Liver (tissue), 9 donors: ENCODE measurements around the gene SLC7A6. TPM values are rescaled to one million over a fixed set of nuclear protein-coding genes. Genes with fewer than 3 reads are reported as not detected.

Source experiments
- DNase-seq: peaks from one replicate; pipeline ENCODE4 v3.0.0-alpha.2; 2017; ENCODE audit warnings: low spot score
- H3K27ac ChIP-seq, 2 donors: one replicate each; pipeline ENCODE4 v1.7.0; 2013; ENCODE audit warnings: inconsistent platforms in 2 of 2, low read length in 2 of 2, control low read depth in 1 of 2, low read depth in 1 of 2, mild to moderate bottlenecking in 1 of 2
- H3K27me3 ChIP-seq, 4 donors: one replicate each; pipeline versions ENCODE4 v1.6.1 to v1.7.0; 2013; ENCODE audit warnings: low read length in 3 of 4, inconsistent platforms in 1 of 4, mild to moderate bottlenecking in 1 of 4, moderate library complexity in 1 of 4; ENCODE audit not compliant: control insufficient read depth in 4 of 4, insufficient read depth in 4 of 4
- H3K36me3 ChIP-seq, 4 donors: one replicate each; pipeline versions ENCODE4 v1.6.1 to v1.7.0; 2013; ENCODE audit warnings: low read length in 3 of 4, mild to moderate bottlenecking in 3 of 4, low read depth in 1 of 4, moderate library complexity in 1 of 4; ENCODE audit not compliant: control insufficient read depth in 4 of 4, insufficient read depth in 3 of 4
- H3K4me1 ChIP-seq, 4 donors: one replicate each; pipeline versions ENCODE4 v1.6.1 to v1.7.0; 2013; ENCODE audit warnings: low read length in 3 of 4, mild to moderate bottlenecking in 3 of 4, moderate library complexity in 1 of 4; ENCODE audit not compliant: control insufficient read depth in 4 of 4, insufficient read depth in 4 of 4
- H3K4me3 ChIP-seq, 3 donors: one replicate each; pipeline versions ENCODE4 v1.6.1 to v1.7.0; 2013; ENCODE audit warnings: low read length in 3 of 3, control low read depth in 1 of 3, low read depth in 1 of 3, mild to moderate bottlenecking in 1 of 3
- H3K9ac ChIP-seq, 2 donors: one replicate each; pipeline ENCODE4 v1.7.0; 2013; ENCODE audit warnings: low read length in 2 of 2, mild to moderate bottlenecking in 2 of 2, moderate library complexity in 2 of 2, control low read depth in 1 of 2, low read depth in 1 of 2
- H3K9me3 ChIP-seq, 4 donors: one replicate each; pipeline versions ENCODE4 v1.6.1 to v1.7.0; 2013; ENCODE audit warnings: low read length in 3 of 4; ENCODE audit not compliant: control insufficient read depth in 4 of 4
- ATF3 ChIP-seq: IDR thresholded peaks from 2 replicates; pipeline ENCODE4 v1.6.1; 2016; ENCODE audit warnings: antibody characterized with exemption
- CTCF ChIP-seq: fragments of 150-350 bp; IDR thresholded peaks from 2 replicates; pipeline ENCODE4 v1.5.1; 2017; ENCODE audit warnings: improper control_type of control experiment, low read depth, low read length; ENCODE audit not compliant: missing input control
- EGR1 ChIP-seq, 2 donors: IDR thresholded peaks; 2 replicates each; pipeline ENCODE4 v1.6.1; 2016 to 2018; ENCODE audit warnings: antibody characterized with exemption in 2 of 2, low read depth in 2 of 2
- FOXA1 ChIP-seq: IDR thresholded peaks from 2 replicates; pipeline ENCODE4 v1.6.1; 2016; ENCODE audit warnings: antibody characterized with exemption
- FOXA2 ChIP-seq: IDR thresholded peaks from 2 replicates; pipeline ENCODE4 v1.6.1; 2016; ENCODE audit warnings: antibody characterized with exemption
- GABPA ChIP-seq, 2 donors: IDR thresholded peaks in 1 of 2; conservative IDR thresholded peaks in 1 of 2; 2 replicates each; pipeline ENCODE4 v1.6.1; 2016; ENCODE audit warnings: antibody characterized with exemption in 2 of 2, mild to moderate bottlenecking in 1 of 2, moderate library complexity in 1 of 2
- HNF4A ChIP-seq, 2 donors: conservative IDR thresholded peaks; 2 replicates each; pipeline ENCODE4 v1.6.1; 2016; ENCODE audit warnings: antibody characterized with exemption in 2 of 2, mild to moderate bottlenecking in 2 of 2
- HNF4G ChIP-seq: IDR thresholded peaks from 2 replicates; pipeline ENCODE4 v1.6.1; 2016; ENCODE audit warnings: antibody characterized with exemption
- JUND ChIP-seq, 2 donors: IDR thresholded peaks; 2 replicates each; pipeline ENCODE4 v1.6.1; 2016; ENCODE audit warnings: antibody characterized with exemption in 2 of 2
- MAX ChIP-seq: IDR thresholded peaks from 2 replicates; pipeline ENCODE4 v1.6.1; 2016; ENCODE audit warnings: antibody characterized with exemption
- NR2F2 ChIP-seq: IDR thresholded peaks from 2 replicates; pipeline ENCODE4 v1.6.1; 2016; ENCODE audit warnings: antibody characterized with exemption
- RAD21 ChIP-seq, 2 donors: IDR thresholded peaks; 2 replicates each; pipeline ENCODE4 v1.6.1; 2016; ENCODE audit warnings: antibody characterized with exemption in 2 of 2, mild to moderate bottlenecking in 2 of 2
- REST ChIP-seq: IDR thresholded peaks from 2 replicates; pipeline ENCODE4 v1.6.1; 2016; ENCODE audit warnings: antibody characterized with exemption, mild to moderate bottlenecking
- SP1 ChIP-seq: IDR thresholded peaks from 2 replicates; pipeline ENCODE4 v1.6.1; 2018; ENCODE audit warnings: antibody characterized with exemption, mild to moderate bottlenecking
- TAF1 ChIP-seq: conservative IDR thresholded peaks from 2 replicates; pipeline ENCODE4 v1.6.1; 2016; ENCODE audit warnings: antibody characterized with exemption, mild to moderate bottlenecking
- YY1 ChIP-seq: IDR thresholded peaks from 2 replicates; pipeline ENCODE4 v1.6.1; 2016; ENCODE audit warnings: antibody characterized with exemption, mild to moderate bottlenecking
- ZBTB33 ChIP-seq: IDR thresholded peaks from 2 replicates; pipeline ENCODE4 v1.6.1; 2016; ENCODE audit warnings: antibody characterized with exemption
- WGBS: extraction: QIAGEN DNeasy Blood & Tissue Kit; methylation state at CpG from one replicate; pipeline ENCODE4 v1.1.7; 2013; 5-methylcytosine and 5-hydroxymethylcytosine counted together
- polyA plus RNA-seq, 2 donors: library from polyadenylated mRNA; stranded (reverse) in 1 of 2; unstranded in 1 of 2; fragments of 200-250 nt in 1 of 2; fragments of >200 nt in 1 of 2; fragmentation: Nextera tagmentation in 1 of 2; extraction: Ambion mirVana in 1 of 2; gene quantifications; one replicate each; pipeline versions ENCODE4 v1.2.1 to v1.2.3, GENCODE V29; 2013 to 2015
- total RNA-seq, 2 donors: library from RNA; depleted of rRNA; stranded (reverse); fragments of >200 nt; gene quantifications; one replicate each; pipeline ENCODE4 v1.2.3, GENCODE V29; 2014
- donor health status: healthy.
- donor health status: healthy.
- donor health status: healthy.
- donor health status: healthy.
- donor health status: healthy.

The SLC7A6 gene
- total and polyA plus RNA-seq, 4 donors, result 1.2 to 4.9 (median 1.9) TPM

GRCh38 chr16:68283801-68284598 lies 19.7 kb downstream of the SLC7A6 start:
- peaks cover 0 to 3% (median 0%) of the 10 kb centered on the region in 4 donors for H3K4me1 ChIP-seq
- WGBS, result 77% methylated on average over 9 of the region's 9 CpGs
- H3K9me3 ChIP-seq, result no peaks in the 10 kb centered on the region
- no peak for DNase-seq
- no peaks in the 10 kb centered on the region for H3K36me3 ChIP-seq
- no peak overlapping the region for H3K27ac ChIP-seq
- no peak overlapping the region for H3K9ac ChIP-seq
- H3K27me3 ChIP-seq, result no peaks in the 10 kb centered on the region
- TF ChIP-seq FOXA2, result no peak
- TF ChIP-seq ZBTB33, result no peak
- TF ChIP-seq ATF3, result no peak
- TF ChIP-seq HNF4A (conservative IDR thresholded peaks at IDR 0.05), result no peak
- no peak for TF ChIP-seq MAX
- no peak for TF ChIP-seq TAF1
- TF ChIP-seq GABPA (IDR thresholded peaks at IDR 0.05 in 1 of 2, conservative IDR thresholded peaks at IDR 0.05 in 1 of 2), result no peak
- TF ChIP-seq EGR1 (IDR thresholded peaks at IDR 0.05; ENCODE audit: low read depth in 2 of 2), result no peak
- TF ChIP-seq NR2F2, result no peak
- TF ChIP-seq HNF4G, result no peak
- TF ChIP-seq JUND (IDR thresholded peaks at IDR 0.05), result no peak
- no peak for TF ChIP-seq REST
- no peak for TF ChIP-seq YY1
- no peak for TF ChIP-seq CTCF
- TF ChIP-seq SP1, result no peak
- no peak for TF ChIP-seq FOXA1
- TF ChIP-seq RAD21 (IDR thresholded peaks at IDR 0.05), result no peak
- no peak overlapping the region for H3K4me3 ChIP-seq
